HG03558 (cell line): ENCODE measurements around the gene GPANK1.

ENCODE experiments used
- ATAC-seq: cut with Tn5 transposase; IDR thresholded peaks from one replicate; pipeline ENCODE4 v1.9.1; 2021; ENCODE audit warnings: moderate number of reproducible peaks; ENCODE audit not compliant: unreplicated experiment; ENCODE audit errors: extremely low read depth

Gene GPANK1

DNA sequence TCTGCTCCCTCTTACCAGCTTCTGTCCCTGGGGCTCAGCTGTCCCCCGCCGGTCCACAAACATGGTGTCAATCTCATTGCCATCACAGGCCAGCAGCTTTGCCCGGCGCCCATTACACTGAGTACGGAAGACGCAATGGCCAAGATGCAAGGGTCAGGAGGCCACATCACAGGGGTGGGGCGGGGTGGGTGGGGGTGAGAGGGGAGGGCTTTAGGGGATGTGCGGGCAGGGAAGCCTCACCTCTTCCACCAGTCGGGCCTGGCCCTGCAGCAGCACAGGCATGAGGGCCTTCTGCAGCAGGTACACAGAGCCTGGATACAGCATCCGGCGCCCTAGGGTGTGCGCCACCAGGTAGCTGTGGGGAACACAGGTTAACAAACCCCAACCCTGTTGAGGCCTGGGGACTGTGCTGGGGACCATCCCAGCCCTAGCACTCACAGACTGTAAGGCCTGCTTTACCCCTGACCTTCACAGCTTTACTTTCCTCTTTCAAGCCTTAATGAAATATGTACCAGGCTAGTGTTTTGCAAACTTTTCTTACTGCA lies 26.8 kb upstream of the GPANK1 start:
- ATAC-seq, result no peak

DNA sequence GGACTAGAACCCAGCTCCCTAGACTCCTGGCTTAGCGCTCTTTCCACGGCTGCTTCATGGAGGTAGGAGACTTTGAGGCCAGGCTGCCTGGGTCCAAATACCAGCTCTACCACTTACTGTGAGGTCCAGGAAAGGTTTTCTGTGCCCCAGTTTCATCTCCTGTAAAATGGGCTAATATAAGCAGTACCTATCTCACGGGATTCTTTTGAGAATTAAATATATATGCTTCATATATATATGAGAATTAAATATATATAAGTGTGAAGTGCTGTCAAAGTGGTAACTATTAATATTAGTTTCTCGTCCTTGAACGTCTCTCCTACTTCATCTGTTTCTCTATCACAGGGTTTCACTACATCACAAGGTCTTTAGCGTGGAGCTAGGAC lies 26.3 kb upstream of the GPANK1 start:
- no peak for ATAC-seq

DNA sequence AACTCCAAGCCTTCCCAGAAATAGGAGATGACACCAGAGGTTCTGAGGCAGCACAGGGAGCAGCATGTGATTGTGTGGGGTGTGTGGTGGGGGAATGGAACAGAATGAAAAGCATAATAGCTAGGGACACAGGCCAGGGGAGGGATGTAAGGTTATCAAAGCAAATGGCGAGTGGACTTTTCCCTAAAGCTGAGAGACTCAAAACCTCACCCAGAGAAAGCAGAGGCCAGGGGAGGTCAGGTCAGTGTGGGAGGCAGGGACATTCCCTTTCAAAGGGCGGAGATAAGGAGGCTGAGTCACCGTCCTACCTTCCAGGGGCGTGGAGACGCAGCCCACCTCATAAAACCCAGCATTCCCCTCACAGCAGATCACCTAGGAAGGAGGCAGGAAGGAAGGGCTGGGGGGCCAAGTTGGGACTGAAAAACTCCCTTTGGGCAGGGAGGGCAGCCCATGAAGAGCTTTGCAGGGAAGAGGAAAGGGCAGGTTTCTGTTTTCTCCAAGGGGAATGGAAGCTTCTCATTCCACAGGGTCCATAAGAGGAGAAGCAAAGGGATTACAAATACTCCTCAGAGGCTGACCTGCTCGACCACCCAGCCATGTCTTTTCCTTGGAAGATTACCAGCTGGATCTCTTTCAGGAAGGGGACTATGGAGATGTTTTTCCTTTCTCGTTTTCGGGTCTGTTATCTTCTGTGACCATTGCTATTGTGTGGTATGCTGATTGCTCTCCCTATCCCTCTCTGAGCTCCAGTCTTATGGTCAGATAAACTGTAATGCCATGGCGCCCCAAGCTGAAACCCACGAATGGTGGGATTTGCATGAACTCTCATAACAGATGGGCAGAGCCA lies 25.7 kb upstream of the GPANK1 start:
- ATAC-seq, result no peak

DNA sequence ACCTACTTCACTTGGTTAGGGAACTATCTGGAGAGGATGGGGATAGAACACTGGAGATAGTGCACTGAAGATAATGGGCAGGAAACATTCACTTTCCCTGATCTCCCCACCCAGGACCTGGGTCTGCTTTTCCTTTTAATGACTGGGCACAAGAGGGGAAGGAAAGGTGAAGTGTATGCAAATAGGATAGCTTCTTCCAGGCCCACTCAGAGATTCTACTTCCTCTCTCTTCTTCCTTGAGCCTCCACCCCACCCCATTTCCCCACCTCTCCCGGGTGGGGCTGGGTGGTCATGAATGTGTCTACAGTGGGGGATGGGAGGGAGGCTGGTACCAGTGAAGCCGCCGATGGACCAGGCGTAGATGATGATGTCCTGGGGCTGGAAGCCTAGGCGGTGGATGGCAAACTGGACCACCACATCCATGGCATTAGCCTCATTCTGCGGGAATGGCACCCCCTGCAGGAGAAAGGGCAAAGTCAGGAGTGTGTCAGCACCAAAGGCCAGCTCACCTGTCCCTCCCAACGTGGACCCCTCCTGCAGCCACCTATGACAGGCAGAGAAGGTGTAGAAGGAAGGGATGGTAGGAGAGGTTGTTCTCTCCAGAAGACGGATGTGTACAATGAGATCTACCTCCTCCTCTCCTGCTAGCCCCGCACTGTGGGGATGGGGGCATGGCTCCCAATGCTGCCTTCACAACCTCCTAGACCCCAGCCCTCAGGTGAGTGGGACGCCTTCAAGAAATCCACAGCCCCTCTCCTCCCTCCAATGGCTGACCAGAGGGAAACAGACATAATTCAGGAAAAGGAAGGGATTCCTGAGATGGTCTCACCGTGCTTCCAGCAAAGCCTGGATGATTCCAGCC lies 24.7 kb upstream of the GPANK1 start:
- no peak for ATAC-seq

DNA sequence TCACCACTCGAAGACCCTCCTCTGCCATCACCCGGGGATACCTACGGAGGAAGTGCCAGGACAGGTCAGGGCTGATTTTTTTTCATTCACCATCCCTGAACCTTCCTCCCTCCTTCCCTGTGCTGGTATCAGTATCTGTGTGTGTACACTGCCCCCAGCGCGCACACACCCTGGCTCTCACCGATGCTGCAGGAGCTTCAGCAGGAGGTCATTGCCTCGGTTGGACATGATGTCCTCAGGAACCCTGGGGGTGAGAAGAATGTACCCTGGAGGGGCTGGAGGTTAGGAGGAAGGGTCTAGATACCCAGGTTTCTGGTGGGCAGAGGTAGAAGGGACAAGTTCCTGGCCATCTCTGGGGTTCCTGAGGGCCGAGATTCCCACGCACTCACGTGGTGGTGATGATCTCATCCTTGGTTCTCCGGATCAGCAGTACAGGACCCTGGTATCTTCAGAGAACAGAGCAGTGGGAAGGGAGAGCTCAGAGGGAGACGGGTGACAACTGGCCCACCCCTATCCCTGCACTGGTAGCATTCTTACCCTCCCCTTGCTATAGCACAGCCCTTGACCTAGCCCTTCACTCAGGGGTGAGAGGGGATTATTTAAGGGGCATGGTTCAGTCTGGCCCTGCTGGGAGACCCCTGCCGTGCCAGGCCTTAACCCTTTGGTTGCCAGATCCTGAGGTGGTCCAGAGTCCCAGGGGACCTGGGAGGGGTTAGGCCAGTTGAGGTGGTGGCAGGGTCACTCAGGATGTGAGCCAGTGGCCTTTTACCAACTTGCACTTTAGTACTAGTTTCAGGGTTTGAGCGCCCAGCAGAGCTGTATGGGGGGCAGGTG lies 23.3 kb upstream of the GPANK1 start:
- ATAC-seq, result no peak

DNA sequence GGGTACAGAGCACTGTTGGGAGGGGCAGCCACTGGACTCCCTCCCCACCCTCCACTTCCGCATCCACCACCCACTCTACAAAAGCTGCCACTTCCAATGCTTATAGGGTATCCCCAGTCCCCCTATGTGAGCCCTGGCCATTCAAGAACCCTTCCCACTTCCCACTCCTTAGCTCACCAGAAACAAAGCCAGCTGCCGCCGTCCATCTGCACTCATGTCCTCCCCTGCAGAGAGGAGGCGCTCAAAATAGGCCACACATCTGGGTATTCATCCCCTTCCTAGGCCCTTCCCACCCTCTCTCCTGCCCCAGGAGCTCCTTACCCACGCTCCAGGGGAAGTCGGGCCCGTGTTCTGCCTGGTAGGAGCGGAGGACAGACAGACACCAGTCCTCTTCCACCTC lies 22.5 kb upstream of the GPANK1 start:
- no peak for ATAC-seq

DNA sequence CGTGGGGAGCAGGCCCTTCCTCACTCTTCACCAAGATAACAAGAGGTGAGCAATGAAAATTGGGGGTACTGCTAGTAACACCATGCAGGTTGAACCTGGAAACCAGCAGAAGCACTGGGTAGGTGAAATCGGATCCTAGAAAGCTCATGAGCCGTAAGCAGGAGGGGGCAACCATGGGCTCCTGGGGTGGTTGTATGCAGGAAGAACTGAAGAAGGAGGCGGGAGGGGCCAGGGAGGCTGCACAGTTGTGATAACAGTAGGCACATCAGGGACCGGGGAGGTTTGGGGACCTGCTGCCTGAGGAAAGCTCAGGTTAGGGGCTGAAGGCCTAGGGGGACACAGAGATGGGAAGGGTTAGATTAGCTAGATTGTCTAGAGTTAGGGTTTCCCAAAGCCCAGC lies 21.7 kb upstream of the GPANK1 start:
- no peak for ATAC-seq

DNA sequence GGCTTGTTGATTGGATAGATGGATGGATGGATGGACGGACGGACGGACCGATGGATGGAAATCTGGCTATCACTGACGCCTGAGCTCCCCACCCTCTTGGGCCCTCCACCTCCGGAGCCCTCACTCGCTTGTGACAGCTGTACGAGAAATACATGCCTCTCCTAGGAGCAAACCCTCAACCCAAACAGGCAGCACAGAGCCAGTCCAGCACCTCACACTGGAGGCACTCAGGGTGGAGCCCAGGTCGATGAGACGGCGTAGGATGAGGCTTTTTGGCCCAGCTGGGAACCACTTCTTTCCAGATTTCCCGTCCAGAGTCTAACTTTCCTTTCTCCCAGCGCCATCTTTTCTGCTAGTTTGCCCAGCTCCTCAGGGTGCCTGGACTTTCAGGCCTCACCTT lies 18.8 kb upstream of the GPANK1 start:
- ATAC-seq, result no peak

DNA sequence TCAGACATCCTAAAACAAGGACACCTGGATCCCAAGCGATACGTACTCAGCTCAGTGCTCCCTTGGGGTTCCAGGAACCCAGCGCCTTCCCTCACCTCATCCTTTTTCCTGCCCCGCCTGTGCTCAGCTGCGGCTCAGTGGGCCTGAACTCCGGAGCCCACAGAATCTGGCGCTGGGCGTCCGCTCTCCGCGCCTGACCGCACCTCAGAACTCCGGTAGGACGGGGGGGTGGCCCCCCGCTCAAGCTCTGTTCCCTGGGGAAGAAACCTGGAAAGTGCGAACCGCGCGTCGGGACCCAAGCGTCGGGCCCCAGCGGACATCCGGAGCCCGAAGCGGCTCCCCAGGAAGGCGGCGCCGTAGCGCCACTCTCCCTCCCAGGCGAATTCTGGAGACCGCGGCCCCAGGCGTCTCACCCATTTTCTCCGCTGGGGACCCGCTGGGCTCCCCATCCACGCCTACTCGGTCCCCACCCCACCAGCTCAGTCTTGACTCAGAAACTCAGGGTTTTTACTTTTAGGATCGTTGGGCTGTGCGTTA lies 16.4 kb upstream of the GPANK1 start:
- no peak for ATAC-seq

DNA sequence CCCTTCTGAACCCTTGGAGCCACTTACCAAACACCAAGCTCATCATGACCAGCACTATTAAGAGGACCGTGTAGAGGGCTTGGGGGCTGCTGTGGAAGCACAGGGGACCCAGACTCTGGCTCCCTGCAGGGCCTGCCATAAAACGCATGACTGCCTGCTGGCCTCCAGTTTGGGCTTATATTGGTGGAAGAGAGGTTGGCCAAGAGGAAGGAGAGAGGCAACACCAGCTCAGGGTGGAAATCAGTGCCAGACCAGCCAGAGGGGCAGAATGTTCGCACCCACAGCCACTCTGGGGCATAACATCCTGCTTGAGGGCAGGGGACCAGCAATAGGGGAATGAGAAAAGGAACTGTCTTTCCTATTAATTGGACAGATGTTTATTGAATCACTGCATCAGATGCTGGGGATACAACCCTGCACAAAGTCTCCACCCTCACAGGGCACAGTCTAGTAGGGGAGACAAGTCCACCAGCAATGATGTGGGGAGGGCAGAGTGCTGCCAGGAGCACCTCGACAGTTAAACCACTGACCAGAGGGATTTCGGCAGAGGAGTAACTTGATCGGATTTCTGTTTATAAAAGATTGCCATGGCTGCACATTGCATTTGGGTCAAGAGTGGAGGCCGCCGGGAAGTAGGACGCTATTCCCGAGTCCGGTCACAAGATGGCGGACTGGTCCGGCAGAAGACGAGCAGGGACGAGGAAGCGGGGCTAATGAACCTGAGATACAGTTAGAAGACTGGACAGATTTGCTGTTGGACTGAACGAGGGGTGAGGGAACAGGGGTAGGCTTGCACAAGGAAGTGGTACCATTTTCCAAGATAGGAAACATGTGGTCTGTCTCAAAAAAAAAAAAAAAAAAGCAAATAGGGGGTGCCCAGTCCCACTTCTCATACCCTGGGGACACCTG lies 15.7 kb upstream of the GPANK1 start, which contains the start of gene LY6G5C:
TSS of gene LY6G5C (minus strand) at position 842 of the 909 bp plus-strand sequence. CDS start at position 148, 694 bp downstream.
- ATAC-seq, result no peak

DNA sequence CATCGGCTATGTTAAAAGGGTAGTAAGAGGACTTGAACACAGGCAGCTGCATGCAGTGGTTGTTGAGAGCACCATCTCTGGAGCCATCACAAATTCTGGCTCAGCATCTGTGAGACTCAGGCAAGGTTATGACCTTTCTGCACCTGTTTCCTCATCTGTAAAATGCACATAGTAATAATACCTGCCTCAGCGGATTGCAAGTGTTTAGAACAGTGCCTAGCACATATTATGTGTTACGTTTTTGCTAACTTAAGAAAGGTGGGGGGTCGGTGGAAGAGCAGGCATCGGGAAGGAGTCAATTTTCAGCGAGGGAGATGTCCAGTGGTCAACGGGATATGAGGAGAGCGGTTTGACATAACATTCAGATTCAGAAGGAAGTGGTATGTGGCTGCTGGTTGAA lies 13.2 kb upstream of the GPANK1 start:
- ATAC-seq, result no peak

DNA sequence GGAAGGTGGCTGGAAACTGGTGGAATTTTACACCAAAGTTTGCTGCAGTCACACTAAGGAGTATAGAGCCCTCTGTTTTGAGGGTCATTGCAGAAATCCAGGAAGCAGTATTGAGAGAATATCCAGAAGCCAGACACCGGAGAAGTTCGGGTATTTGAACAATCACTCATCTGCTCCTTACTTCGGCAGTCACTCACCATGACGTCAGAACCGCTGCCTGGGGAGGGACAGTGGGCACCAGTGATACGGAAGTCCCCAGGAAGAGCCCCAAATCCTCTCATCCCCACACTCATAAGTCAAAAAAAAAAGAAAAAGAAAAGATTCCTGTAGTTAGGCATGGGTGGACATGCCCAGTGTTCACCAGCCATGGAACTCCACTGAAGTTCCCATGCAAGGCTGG lies 12.1 kb upstream of the GPANK1 start:
- ATAC-seq, result no peak

DNA sequence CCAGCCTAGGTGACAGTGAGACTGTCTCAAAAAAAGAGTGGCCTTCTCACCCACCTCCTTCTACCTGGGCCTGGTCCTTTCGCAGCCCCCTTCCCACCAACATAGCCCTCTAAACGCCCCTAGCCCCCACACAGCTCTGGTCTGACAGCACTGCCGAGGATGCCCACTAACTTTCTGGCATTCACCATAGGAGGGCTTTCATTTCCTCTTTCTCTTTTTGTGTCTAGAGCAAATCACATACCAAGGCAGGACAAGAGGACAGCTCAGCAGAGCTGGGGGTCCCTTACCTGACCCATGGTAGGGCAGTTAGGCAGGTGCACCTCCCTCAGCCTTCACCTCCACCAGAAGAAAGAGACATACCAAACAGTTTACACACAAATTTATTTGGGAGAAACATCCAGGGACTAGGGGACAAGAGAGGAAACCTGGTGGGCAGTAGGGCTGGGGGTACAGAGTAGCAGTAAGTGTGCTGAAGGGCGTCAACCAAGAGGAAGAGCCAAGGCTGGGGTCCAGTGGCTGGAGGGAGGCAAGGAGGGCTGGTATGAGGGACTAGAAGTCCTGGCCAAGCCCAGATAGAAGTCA lies 11.6 kb upstream of the GPANK1 start:
- ATAC-seq, result no peak

DNA sequence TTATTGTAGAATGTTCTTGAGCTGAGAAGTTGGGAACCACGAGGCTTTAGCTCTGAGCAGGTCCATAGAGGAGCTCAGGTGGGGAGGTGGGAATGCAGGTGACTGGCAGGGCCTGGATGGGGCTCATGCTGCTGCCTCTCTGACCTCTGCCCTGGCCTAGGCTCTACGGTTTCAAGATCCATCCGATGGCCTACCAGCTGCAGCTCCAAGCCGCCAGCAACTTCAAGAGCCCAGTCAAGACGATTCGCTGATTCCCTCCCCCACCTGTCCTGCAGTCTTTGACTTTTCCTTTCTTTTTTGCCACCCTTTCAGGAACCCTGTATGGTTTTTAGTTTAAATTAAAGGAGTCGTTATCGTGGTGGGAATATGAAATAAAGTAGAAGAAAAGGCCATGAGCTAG lies 4.9 kb upstream of the GPANK1 start, which contains the start of gene LY6G5B:
TSS of gene LY6G5B (plus strand) at position 301 of the 400 bp plus-strand sequence. CDS start 975 bp downstream, outside the sequence.
- no peak for ATAC-seq

DNA sequence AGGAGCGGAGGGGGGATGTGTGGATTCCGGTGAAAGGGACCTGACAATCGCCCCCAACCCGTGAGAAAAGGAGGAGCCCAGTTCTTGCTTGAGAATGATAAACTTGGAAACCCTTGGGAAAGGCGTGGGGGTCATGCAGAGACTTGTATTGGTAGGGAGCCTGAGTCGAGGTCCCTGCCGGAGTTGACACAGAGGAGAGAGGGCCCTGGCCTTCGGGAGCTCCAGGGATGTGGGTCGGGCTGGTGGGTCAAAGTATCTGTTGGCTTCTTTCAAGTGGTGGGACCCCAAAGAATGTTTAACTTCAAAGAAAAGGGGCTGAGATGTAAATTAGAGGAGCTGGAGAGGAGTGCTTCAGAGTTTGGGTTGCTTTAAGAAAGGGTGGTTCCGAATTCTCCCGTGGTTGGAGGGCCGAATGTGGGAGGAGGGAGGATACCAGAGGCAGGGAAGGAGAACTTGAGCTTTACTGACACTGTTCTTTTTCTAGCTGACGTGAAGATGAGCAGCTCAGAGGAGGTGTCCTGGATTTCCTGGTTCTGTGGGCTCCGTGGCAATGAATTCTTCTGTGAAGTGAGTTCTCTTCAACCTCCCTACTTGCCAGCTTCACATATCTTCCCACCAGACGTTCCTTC lies 1.7 kb upstream of the GPANK1 start:
- no peak for ATAC-seq

DNA sequence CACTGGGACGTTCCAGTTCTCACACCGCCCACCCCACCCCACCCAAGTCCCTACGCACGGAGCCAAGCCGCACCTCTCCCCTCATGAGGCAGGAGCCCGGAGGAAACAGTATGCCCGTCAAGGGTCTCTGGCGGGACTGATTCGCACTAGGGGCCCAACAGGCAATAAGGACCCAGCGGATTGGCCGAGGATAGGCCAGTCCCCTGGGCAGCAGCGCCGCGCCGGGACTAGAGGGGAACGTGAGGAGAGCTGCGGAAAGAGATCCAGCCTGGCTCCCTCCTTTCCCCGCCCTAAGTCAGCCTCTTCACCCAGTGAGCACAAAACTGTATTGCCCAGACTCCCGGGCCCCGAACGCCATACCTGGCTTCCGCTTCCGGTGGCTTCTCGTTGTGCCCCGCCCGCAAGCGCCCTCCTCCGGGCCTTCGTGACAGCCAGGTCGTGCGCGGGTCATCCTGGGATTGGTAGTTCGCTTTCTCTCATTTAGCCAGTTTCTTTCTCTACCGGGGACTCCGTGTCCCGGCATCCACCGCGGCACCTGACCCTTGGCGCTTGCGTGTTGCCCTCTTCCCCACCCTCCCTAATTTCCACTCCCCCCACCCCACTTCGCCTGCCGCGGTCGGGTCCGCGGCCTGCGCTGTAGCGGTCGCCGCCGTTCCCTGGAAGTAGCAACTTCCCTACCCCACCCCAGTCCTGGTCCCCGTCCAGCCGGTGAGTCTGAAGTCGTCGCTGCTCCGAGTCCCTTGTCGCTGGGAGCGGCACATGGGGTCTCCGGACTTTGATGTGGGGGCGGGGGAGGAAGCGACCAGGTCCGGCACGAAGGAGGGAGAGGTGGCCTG lies 922 bp upstream of the GPANK1 start, which contains the start of gene CSNK2B:
TSS of gene CSNK2B (plus strand) at position 580 of the 836 bp plus-strand sequence. CDS start 752 bp downstream, outside the sequence.
- ATAC-seq, result peak; percentile 45
